Prostate gland (tissue), 2 donors: ENCODE data around the gene LMO2. TPM values are rescaled to one million over a fixed set of nuclear protein-coding genes. Genes with fewer than 3 reads are reported as not detected.

ENCODE experiments used
- DNase-seq: peaks from one replicate; pipeline ENCODE4 v3.0.0-alpha.2; 2019; ENCODE audit warnings: low spot score
- H3K27ac ChIP-seq, 2 donors: fragments of 200-600 bp; sonication (generic); 2 replicates each; pipeline ENCODE4 v1.5.1; 2017 to 2019
- H3K27me3 ChIP-seq: fragments of 200-600 bp; sonication (generic); replicated peaks from 2 replicates; pipeline ENCODE4 v1.5.1; 2019; ENCODE audit not compliant: insufficient read depth
- H3K36me3 ChIP-seq, 2 donors: fragments of 200-600 bp; sonication (generic); 1 replicate in 1 of 2; 2 replicates in 1 of 2; pipeline versions ENCODE4 v1.5.1 to v1.8.1; 2017 to 2019
- H3K4me1 ChIP-seq: fragments of 200-600 bp; sonication (generic); replicated peaks from 2 replicates; pipeline ENCODE4 v1.5.1; 2019
- H3K4me3 ChIP-seq, 2 donors: fragments of 200-600 bp; sonication (generic); 2 replicates each; pipeline ENCODE4 v1.5.1; 2017 to 2019
- H3K9me3 ChIP-seq: fragments of 200-600 bp; sonication (generic); 2 replicates; pipeline ENCODE4 v1.5.1; 2017
- CTCF ChIP-seq, 4 experiments: fragments of 200-600 bp in 2 of 4; fragments of 450-650 bp in 2 of 4; sonication (generic) in 2 of 4; IDR thresholded peaks; 1 replicate in 3 of 4; 2 replicates in 1 of 4; pipeline ENCODE4 v1.5.1; 2016 to 2019; ENCODE audit warnings: antibody characterized with exemption in 4 of 4, mild to moderate bottlenecking in 2 of 4, moderate library complexity in 2 of 4
- POLR2A ChIP-seq: fragments of 450-650 bp; IDR thresholded peaks from one replicate; pipeline ENCODE4 v1.6.1; 2016; ENCODE audit warnings: antibody characterized with exemption, mild to moderate bottlenecking
- POLR2AphosphoS5 ChIP-seq: sonication (generic); formaldehyde crosslinking; IDR thresholded peaks from one replicate; pipeline ENCODE4 v1.6.1; 2017; ENCODE audit warnings: antibody characterized with exemption
- WGBS: methylation state at CpG from one replicate; pipeline ENCODE4 v1.1.5; 2018; 5-methylcytosine and 5-hydroxymethylcytosine counted together
- intact Hi-C: fragments of 100-400 bp; cut with DNase I; formaldehyde crosslinking; loops from one replicate; pipeline ENCODE4 v1.14.2; 2022
- total RNA-seq, 2 donors: library from RNA; depleted of rRNA; stranded (reverse); fragments of >200 nt; gene quantifications; one replicate each; pipeline ENCODE4 v1.1.0, GENCODE V29; 2016

The LMO2 gene
- total RNA-seq, 2 donors from 2014 or later, result 11.4 to 25.0 TPM

- Histone ChIP-seq H3K36me3 (no peaks in the 10 kb centered on the region), H3K4me1 (no peaks in the 10 kb centered on the region), H3K4me3 (no peak overlapping the region), H3K27ac (no peak overlapping the region), H3K9me3 (no peaks in the 10 kb centered on the region), H3K27me3 (no peaks in the 10 kb centered on the region)
- DNase-seq, result no peak
- intact Hi-C loops, result no loop called here
- WGBS, result 92% methylated on average over 2 of the region's 2 CpGs
- no peak for TF ChIP-seq POLR2AphosphoS5
- TF ChIP-seq POLR2A, result no peak
- TF ChIP-seq CTCF (IDR thresholded peaks at IDR 0.05), result no peak
Measured at GRCh38 chr11:33875621-33876294, 16.1 kb downstream of the LMO2 start.

- Histone ChIP-seq H3K27ac (no peak overlapping the region), H3K4me1 (no peaks in the 10 kb centered on the region), H3K27me3 (no peaks in the 10 kb centered on the region), H3K4me3 (no peak overlapping the region), H3K9me3 (no peaks in the 10 kb centered on the region), H3K36me3 (no peaks in the 10 kb centered on the region)
- intact Hi-C loops, result no loop called here
- DNase-seq, result no peak
- WGBS, result 86% methylated on average over 12 of the region's 12 CpGs
- no peak for TF ChIP-seq POLR2A
- no peak for TF ChIP-seq CTCF (IDR thresholded peaks at IDR 0.05)
- no peak for TF ChIP-seq POLR2AphosphoS5
Measured at GRCh38 chr11:33874910-33875490, 16.9 kb downstream of the LMO2 start.

GRCh38 chr11:33874433-33874832 lies 17.4 kb downstream of the LMO2 start:
- no peaks in the 10 kb centered on the region for H3K27me3 ChIP-seq
- TF ChIP-seq POLR2AphosphoS5, result no peak
- TF ChIP-seq CTCF (IDR thresholded peaks at IDR 0.05), result no peak
- no peak for TF ChIP-seq POLR2A
- intact Hi-C loops, result no loop called here

GRCh38 chr11:33869481-33870422 lies 22.1 kb downstream of the LMO2 start:
- H3K9me3 ChIP-seq, result no peaks in the 10 kb centered on the region
- under 1% methylated on average over 48 of the region's 91 CpGs for WGBS
- no peaks in the 10 kb centered on the region for H3K27me3 ChIP-seq
- H3K4me3 ChIP-seq, result peak overlapping the region; percentile 51
- peak overlapping the region; percentile 39 to 56 for H3K27ac ChIP-seq
- TF ChIP-seq POLR2AphosphoS5 (no peak), CTCF (IDR thresholded peaks at IDR 0.05) (no peak), POLR2A (no peak)
- no peaks in the 10 kb centered on the region for H3K36me3 ChIP-seq
- no peak for DNase-seq
- H3K4me1 ChIP-seq, result no peaks in the 10 kb centered on the region
- intact Hi-C loops, result no loop called here

More at GRCh38 chr11:33874433-33874832, 17.4 kb downstream of the LMO2 start:
- no peaks in the 10 kb centered on the region for H3K9me3 ChIP-seq
- DNase-seq, result no peak
- H3K36me3 ChIP-seq, result no peaks in the 10 kb centered on the region
- no peak overlapping the region for H3K4me3 ChIP-seq
- no peaks in the 10 kb centered on the region for H3K4me1 ChIP-seq
- 85% methylated on average over 3 of the region's 3 CpGs for WGBS
- no peak overlapping the region for H3K27ac ChIP-seq
